Measurements from ENCODE around the gene GNA12.

Gene GNA12

GRCh38 chr7:2773608-2774007, 70.5 kb downstream of the GNA12 start:
- 96% methylated on average over 11 of the region's 11 CpGs for WGBS
- Histone ChIP-seq H3K9me3 (ENCODE audit: insufficient read depth, low read depth, low read length) (no peaks in the 10 kb centered on the region), H3K9ac (ENCODE audit: low read depth, low read length) (no peak overlapping the region), H3K27ac (ENCODE audit: low read depth, low read length) (no peak overlapping the region), H3K27me3 (ENCODE audit: insufficient read depth, low read length) (no peaks in the 10 kb centered on the region), H3K4me1 (ENCODE audit: insufficient read depth, low read length) (peaks cover 5% of the 10 kb centered on the region), H3K36me3 (ENCODE audit: insufficient read depth, low read length) (peaks cover 17% of the 10 kb centered on the region; the same call in 1 of the 2 replicates), H3K4me3 (ENCODE audit: low read length) (no peak overlapping the region)

GRCh38 chr7:2771274-2771731, 72.8 kb downstream of the GNA12 start:
- H3K4me3 ChIP-seq (ENCODE audit: low read length): no peak overlapping the region
- H3K27ac ChIP-seq (ENCODE audit: low read depth, low read length): no peak overlapping the region
- WGBS: 94% methylated on average over 6 of the region's 6 CpGs

GRCh38 chr7:2764621-2765020, 79.5 kb downstream of the GNA12 start:
- Histone ChIP-seq H3K27ac (ENCODE audit: low read depth, low read length) (no peak overlapping the region), H3K36me3 (ENCODE audit: insufficient read depth, low read length) (peaks cover 18% of the 10 kb centered on the region), H3K4me1 (ENCODE audit: insufficient read depth, low read length) (peaks cover 9% of the 10 kb centered on the region; the same call in 1 of the 2 replicates), H3K9me3 (ENCODE audit: insufficient read depth, low read depth, low read length) (no peaks in the 10 kb centered on the region), H3K27me3 (ENCODE audit: insufficient read depth, low read length) (no peaks in the 10 kb centered on the region), H3K4me3 (ENCODE audit: low read length) (no peak overlapping the region), H3K9ac (ENCODE audit: low read depth, low read length) (no peak overlapping the region)
- 94% methylated on average over 11 of the region's 11 CpGs for WGBS

More at GRCh38 chr7:2771274-2771731, 72.8 kb downstream of the GNA12 start:
- Histone ChIP-seq H3K9ac (ENCODE audit: low read depth, low read length) (no peak overlapping the region), H3K4me1 (ENCODE audit: insufficient read depth, low read length) (no peaks in the 10 kb centered on the region), H3K9me3 (ENCODE audit: insufficient read depth, low read depth, low read length) (no peaks in the 10 kb centered on the region), H3K27me3 (ENCODE audit: insufficient read depth, low read length) (no peaks in the 10 kb centered on the region), H3K36me3 (ENCODE audit: insufficient read depth, low read length) (peaks cover 17% of the 10 kb centered on the region; the same call in 1 of the 2 replicates)

- 92% methylated on average over 6 of the region's 6 CpGs for WGBS
- Histone ChIP-seq H3K9me3 (ENCODE audit: insufficient read depth, low read depth, low read length) (no peaks in the 10 kb centered on the region), H3K27ac (ENCODE audit: low read depth, low read length) (peak overlapping the region; percentile 24; the same call in 1 of the 2 replicates)
These were observed 80.5 kb downstream of the GNA12 start for GRCh38 chr7:2763597-2763996.

GRCh38 chr7:2761801-2762497, 82.2 kb downstream of the GNA12 start:
- Histone ChIP-seq H3K4me3 (ENCODE audit: low read length) (no peak overlapping the region), H3K4me1 (ENCODE audit: insufficient read depth, low read length) (peaks cover 22% of the 10 kb centered on the region), H3K27me3 (ENCODE audit: insufficient read depth, low read length) (no peaks in the 10 kb centered on the region), H3K9me3 (ENCODE audit: insufficient read depth, low read depth, low read length) (no peaks in the 10 kb centered on the region), H3K36me3 (ENCODE audit: insufficient read depth, low read length) (peaks cover 16% of the 10 kb centered on the region), H3K9ac (ENCODE audit: low read depth, low read length) (no peak overlapping the region), H3K27ac (ENCODE audit: low read depth, low read length) (no peak overlapping the region)
- WGBS: 94% methylated on average over 29 of the region's 29 CpGs

More at GRCh38 chr7:2763597-2763996, 80.5 kb downstream of the GNA12 start:
- Histone ChIP-seq H3K4me1 (ENCODE audit: insufficient read depth, low read length) (peaks cover 9% of the 10 kb centered on the region; the same call in 1 of the 2 replicates), H3K36me3 (ENCODE audit: insufficient read depth, low read length) (peaks cover 19% of the 10 kb centered on the region), H3K9ac (ENCODE audit: low read depth, low read length) (no peak overlapping the region), H3K4me3 (ENCODE audit: low read length) (no peak overlapping the region), H3K27me3 (ENCODE audit: insufficient read depth, low read length) (no peaks in the 10 kb centered on the region)

GRCh38 chr7:2761131-2761624, 82.9 kb downstream of the GNA12 start:
- Histone ChIP-seq H3K9ac (ENCODE audit: low read depth, low read length) (no peak overlapping the region), H3K9me3 (ENCODE audit: insufficient read depth, low read depth, low read length) (no peaks in the 10 kb centered on the region), H3K27ac (ENCODE audit: low read depth, low read length) (no peak overlapping the region), H3K4me1 (ENCODE audit: insufficient read depth, low read length) (peaks cover 22% of the 10 kb centered on the region), H3K4me3 (ENCODE audit: low read length) (no peak overlapping the region), H3K36me3 (ENCODE audit: insufficient read depth, low read length) (peaks cover 18% of the 10 kb centered on the region), H3K27me3 (ENCODE audit: insufficient read depth, low read length) (no peaks in the 10 kb centered on the region)
- 94% methylated on average over 19 of the region's 19 CpGs for WGBS

GRCh38 chr7:2760098-2760889, 83.8 kb downstream of the GNA12 start:
- H3K36me3 ChIP-seq (ENCODE audit: insufficient read depth, low read length): peaks cover 18% of the 10 kb centered on the region
- WGBS: 81% methylated on average over 22 of the region's 22 CpGs
- no peak overlapping the region for H3K4me3 ChIP-seq (ENCODE audit: low read length)
- no peak overlapping the region for H3K27ac ChIP-seq (ENCODE audit: low read depth, low read length)
- no peaks in the 10 kb centered on the region for H3K9me3 ChIP-seq (ENCODE audit: insufficient read depth, low read depth, low read length)
- H3K4me1 ChIP-seq (ENCODE audit: insufficient read depth, low read length): peaks cover 22% of the 10 kb centered on the region
- H3K9ac ChIP-seq (ENCODE audit: low read depth, low read length): no peak overlapping the region
- no peaks in the 10 kb centered on the region for H3K27me3 ChIP-seq (ENCODE audit: insufficient read depth, low read length)

GRCh38 chr7:2759736-2760097, 84.4 kb downstream of the GNA12 start:
- 94% methylated on average over 8 of the region's 8 CpGs for WGBS
- peaks cover 22% of the 10 kb centered on the region for H3K4me1 ChIP-seq (ENCODE audit: insufficient read depth, low read length)
- H3K9ac ChIP-seq (ENCODE audit: low read depth, low read length): no peak overlapping the region
- no peaks in the 10 kb centered on the region for H3K9me3 ChIP-seq (ENCODE audit: insufficient read depth, low read depth, low read length)
- no peaks in the 10 kb centered on the region for H3K27me3 ChIP-seq (ENCODE audit: insufficient read depth, low read length)
- no peak overlapping the region for H3K4me3 ChIP-seq (ENCODE audit: low read length)
- peaks cover 18% of the 10 kb centered on the region for H3K36me3 ChIP-seq (ENCODE audit: insufficient read depth, low read length)
- H3K27ac ChIP-seq (ENCODE audit: low read depth, low read length): no peak overlapping the region

- Histone ChIP-seq H3K4me1 (ENCODE audit: insufficient read depth, low read length) (peaks cover 22% of the 10 kb centered on the region), H3K9ac (ENCODE audit: low read depth, low read length) (no peak overlapping the region), H3K4me3 (ENCODE audit: low read length) (no peak overlapping the region), H3K27me3 (ENCODE audit: insufficient read depth, low read length) (no peaks in the 10 kb centered on the region), H3K36me3 (ENCODE audit: insufficient read depth, low read length) (peaks cover 16% of the 10 kb centered on the region), H3K9me3 (ENCODE audit: insufficient read depth, low read depth, low read length) (no peaks in the 10 kb centered on the region), H3K27ac (ENCODE audit: low read depth, low read length) (peak overlapping the region; percentile 65)
- 96% methylated on average over 18 of the region's 18 CpGs for WGBS
These were observed 85.2 kb downstream of the GNA12 start for GRCh38 chr7:2758673-2759616.

GRCh38 chr7:2757904-2758672, 86.0 kb downstream of the GNA12 start:
- 74% methylated on average over 12 of the region's 12 CpGs for WGBS

More at GRCh38 chr7:2757904-2758672, 86.0 kb downstream of the GNA12 start:
- Histone ChIP-seq H3K36me3 (ENCODE audit: insufficient read depth, low read length) (peaks cover 16% of the 10 kb centered on the region), H3K9ac (ENCODE audit: low read depth, low read length) (peak overlapping the region; percentile 49; the same call in 1 of the 2 replicates), H3K27me3 (ENCODE audit: insufficient read depth, low read length) (no peaks in the 10 kb centered on the region), H3K4me1 (ENCODE audit: insufficient read depth, low read length) (peaks cover 18% of the 10 kb centered on the region), H3K9me3 (ENCODE audit: insufficient read depth, low read depth, low read length) (no peaks in the 10 kb centered on the region), H3K4me3 (ENCODE audit: low read length) (no peak overlapping the region), H3K27ac (ENCODE audit: low read depth, low read length) (peak overlapping the region; percentile 65)
